Activated CD8-positive, alpha-beta T cell treated with anti-CD3 and anti-CD28 coated beads, Interleukin-2, amount 10 ng/mL, durations not matched to agents 7 days and 5 days (primary cell): ENCODE measurements around the gene TEDC1. TPM values are rescaled to one million over a fixed set of nuclear protein-coding genes. Genes with fewer than 3 reads are reported as not detected.

Experiments used
- ATAC-seq: fragments of 150-1000 bp; cut with Tn5 transposase; one replicate; pipeline ENCODE4 v1.10.0; 2021; ENCODE audit warnings: moderate library complexity
- CTCF ChIA-PET: fragments of 350-600 bp; sonication (Branson Sonifier 250); formaldehyde crosslinking; loops from one replicate; lab custom pipeline; 2021; ENCODE audit warnings: antibody characterized with exemption; lab: Charles Lee
- POLR2A ChIA-PET: fragments of 350-600 bp; sonication (Branson Sonifier 250); formaldehyde crosslinking; loops from one replicate; lab custom pipeline; 2021; ENCODE audit warnings: antibody characterized with exemption; lab: Charles Lee
- DNase-seq: peaks from one replicate; pipeline ENCODE4 v3.0.0-alpha.2; 2020
- H3K27ac Mint-ChIP-seq: one replicate; pipeline ENCODE4 v1.8.0; 2021; ENCODE audit warnings: mild to moderate bottlenecking, mixed read lengths
- H3K27me3 Mint-ChIP-seq: one replicate; pipeline ENCODE4 v1.8.0; 2021; ENCODE audit warnings: low read depth, mixed read lengths
- H3K36me3 Mint-ChIP-seq: one replicate; pipeline ENCODE4 v1.8.0; 2021; ENCODE audit warnings: low read depth, mixed read lengths
- H3K4me1 Mint-ChIP-seq: one replicate; pipeline ENCODE4 v1.8.0; 2021; ENCODE audit warnings: low read depth, mixed read lengths
- H3K4me3 Mint-ChIP-seq: one replicate; pipeline ENCODE4 v1.8.0; 2021; ENCODE audit warnings: mild to moderate bottlenecking, mixed read lengths
- H3K9me3 Mint-ChIP-seq: one replicate; pipeline ENCODE4 v1.8.0; 2022; ENCODE audit warnings: mixed read lengths; ENCODE audit not compliant: insufficient read depth
- total RNA-seq, 2 experiments: library from RNA; stranded (reverse); gene quantifications; one replicate each; pipeline ENCODE4 v1.2.3, GENCODE V29; 2021

The TEDC1 gene
- total RNA-seq, 2 experiments from 2014 or later = 56.5 to 61.8 TPM

DNA sequence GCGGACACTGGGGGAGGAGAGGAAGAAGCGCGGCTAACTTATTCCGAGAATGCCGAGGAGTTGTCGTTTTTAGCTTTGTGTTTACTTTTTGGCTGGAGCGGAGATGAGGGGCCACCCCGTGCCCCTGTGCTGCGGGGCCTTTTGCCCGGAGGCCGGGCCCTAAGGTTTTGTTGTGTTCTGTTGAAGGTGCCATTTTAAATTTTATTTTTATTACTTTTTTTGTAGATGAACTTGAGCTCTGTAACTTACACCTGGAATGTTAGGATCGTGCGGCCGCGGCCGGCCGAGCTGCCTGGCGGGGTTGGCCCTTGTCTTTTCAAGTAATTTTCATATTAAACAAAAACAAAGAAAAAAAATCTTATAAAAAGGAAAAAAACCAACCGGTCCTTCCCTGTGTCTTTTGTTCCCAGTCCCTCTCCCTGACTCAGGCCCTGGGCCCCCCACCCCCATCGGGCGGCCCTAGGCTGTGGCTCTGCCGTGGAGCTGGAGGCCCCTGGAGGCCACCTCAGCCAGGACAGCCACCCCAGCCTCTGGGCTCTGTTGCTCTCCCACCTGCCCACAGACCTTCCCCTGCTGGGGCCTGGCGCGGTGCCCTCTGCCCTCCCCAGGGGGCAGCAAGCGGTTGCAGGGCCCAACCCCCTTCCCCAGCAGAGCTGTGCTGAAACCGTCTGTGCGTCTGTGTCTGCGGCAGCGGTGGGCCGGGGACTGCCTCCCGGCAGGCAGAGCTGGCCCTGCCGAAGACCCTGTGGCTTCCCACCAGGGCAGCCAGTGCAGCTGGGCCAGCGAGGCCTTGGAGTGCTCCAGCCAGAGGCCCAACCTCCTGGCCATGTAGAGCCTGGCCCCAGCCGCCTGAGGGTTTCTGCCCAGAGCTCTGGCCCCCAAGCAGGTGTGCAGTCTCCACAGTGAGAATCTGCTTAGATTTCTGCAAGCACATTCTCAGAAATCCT is 20.4 kb upstream of the TEDC1 start:
- ChIA-PET POLR2A (interaction anchor here (1.5 kb wide), 1 partner anchor 10 kb away, joined by 3 read pairs; no protein-coding TSS in a partner anchor), CTCF (interaction anchor here (1.8 kb wide), 1 partner anchor 11 kb away, joined by 10 read pairs; no protein-coding TSS in a partner anchor)
- Mint-ChIP-seq H3K4me1 (peaks cover 6% of the 10 kb centered on the region), H3K27ac (no peak overlapping the region), H3K36me3 (no peaks in the 10 kb centered on the region), H3K27me3 (peaks cover 1% of the 10 kb centered on the region), H3K4me3 (no peak overlapping the region), H3K9me3 (no peaks in the 10 kb centered on the region)
- ATAC-seq = no peak
- no peak for DNase-seq

DNA sequence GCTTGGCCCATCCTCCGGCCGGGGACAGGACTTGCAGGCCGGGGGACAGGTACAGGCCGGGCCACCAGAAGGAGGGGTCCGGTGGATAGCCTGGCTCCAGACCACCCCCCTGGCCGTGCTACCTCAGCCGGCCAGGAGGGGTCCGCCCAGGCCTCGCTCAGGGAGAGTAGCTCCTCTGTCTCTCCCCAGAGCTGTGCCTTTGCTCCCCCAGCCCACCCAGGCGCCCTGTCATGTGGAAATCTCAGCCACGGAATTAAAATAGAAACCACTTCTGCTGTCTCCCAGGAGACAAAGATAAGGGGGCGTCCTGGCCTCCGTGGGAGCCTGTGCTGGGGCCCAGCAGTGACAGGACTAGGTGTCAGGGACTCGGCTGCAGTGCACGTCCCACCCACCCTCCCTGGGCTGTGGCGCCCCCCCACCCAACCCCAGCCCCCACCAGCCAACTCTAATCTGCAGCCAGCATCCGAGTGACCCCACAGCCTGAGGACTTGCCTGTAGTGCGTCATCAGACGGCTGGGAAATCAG is 19.7 kb upstream of the TEDC1 start:
- H3K27me3 Mint-ChIP-seq = peaks cover 3% of the 10 kb centered on the region
- no peak overlapping the region for H3K27ac Mint-ChIP-seq
- peaks cover 6% of the 10 kb centered on the region for H3K4me1 Mint-ChIP-seq
- ChIA-PET CTCF (interaction anchor here (0.7 to 1.8 kb wide), 2 partner anchors 10 to 35 kb away, joined by 3 to 10 read pairs; no protein-coding TSS in a partner anchor), POLR2A (interaction anchor here (1.5 kb wide), 1 partner anchor 9 kb away, joined by 3 read pairs; no protein-coding TSS in a partner anchor)
- ATAC-seq = no peak
- DNase-seq = no peak
- no peak overlapping the region for H3K4me3 Mint-ChIP-seq
- no peaks in the 10 kb centered on the region for H3K9me3 Mint-ChIP-seq
- no peaks in the 10 kb centered on the region for H3K36me3 Mint-ChIP-seq

GRCh38 chr14:105471823-105472485 is 19.1 kb upstream of the TEDC1 start:
- ATAC-seq = no peak
- no peaks in the 10 kb centered on the region for H3K36me3 Mint-ChIP-seq
- no peaks in the 10 kb centered on the region for H3K9me3 Mint-ChIP-seq
- peaks cover 6% of the 10 kb centered on the region for H3K4me1 Mint-ChIP-seq
- CTCF ChIA-PET = interaction anchor here (0.7 to 1.8 kb wide), 2 partner anchors 9 to 35 kb away, joined by 3 to 10 read pairs; no protein-coding TSS in a partner anchor
- no peak for DNase-seq
- H3K27me3 Mint-ChIP-seq = peaks cover 8% of the 10 kb centered on the region
- POLR2A ChIA-PET = interaction anchor here (0.6 to 1.5 kb wide), 3 partner anchors 9 to 18 kb away, joined by 3 read pairs; no protein-coding TSS in a partner anchor
- H3K4me3 Mint-ChIP-seq = no peak overlapping the region
- H3K27ac Mint-ChIP-seq = no peak overlapping the region

DNA sequence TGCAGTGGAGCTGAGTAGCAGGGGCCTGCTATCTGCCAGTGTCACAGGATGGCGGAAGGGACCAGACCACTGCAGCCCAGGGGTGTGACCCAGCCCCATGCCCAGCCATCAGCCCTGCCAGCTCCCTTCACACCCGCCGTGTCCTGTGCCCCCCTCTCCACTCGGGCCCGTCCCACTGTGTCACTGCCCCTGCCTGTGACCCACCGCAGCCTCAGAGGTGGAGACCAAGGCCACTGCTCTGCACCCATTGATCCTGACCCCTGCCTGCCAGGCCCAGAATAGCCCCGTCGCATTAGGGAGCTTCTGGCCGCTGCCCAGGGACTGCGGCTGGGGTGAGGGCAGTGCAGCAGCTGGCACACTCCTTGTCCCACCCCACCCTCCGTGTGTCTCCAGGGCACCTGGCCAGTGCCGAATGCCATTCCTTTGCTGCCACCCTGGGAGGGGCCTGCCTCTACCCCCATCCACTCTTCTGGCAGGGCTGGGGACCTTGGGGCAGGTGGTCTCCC is 18.5 kb upstream of the TEDC1 start:
- ChIA-PET POLR2A (interaction anchor here (0.6 to 1.0 kb wide), 2 partner anchors 10 to 18 kb away, joined by 3 read pairs; no protein-coding TSS in a partner anchor), CTCF (interaction anchor here (1.8 kb wide), 1 partner anchor 9 kb away, joined by 10 read pairs; no protein-coding TSS in a partner anchor)
- H3K4me1 Mint-ChIP-seq = peaks cover 11% of the 10 kb centered on the region
- peaks cover 3% of the 10 kb centered on the region for H3K36me3 Mint-ChIP-seq
- H3K27ac Mint-ChIP-seq = no peak overlapping the region
- H3K4me3 Mint-ChIP-seq = no peak overlapping the region
- peaks cover 13% of the 10 kb centered on the region for H3K27me3 Mint-ChIP-seq
- H3K9me3 Mint-ChIP-seq = no peaks in the 10 kb centered on the region
- no peak for DNase-seq
- ATAC-seq = no peak

GRCh38 chr14:105473033-105473676 is 17.9 kb upstream of the TEDC1 start:
- CTCF ChIA-PET = no interaction called here
- H3K27me3 Mint-ChIP-seq = peaks cover 13% of the 10 kb centered on the region
- no peaks in the 10 kb centered on the region for H3K9me3 Mint-ChIP-seq
- peaks cover 3% of the 10 kb centered on the region for H3K36me3 Mint-ChIP-seq
- H3K4me1 Mint-ChIP-seq = peaks cover 11% of the 10 kb centered on the region
- H3K4me3 Mint-ChIP-seq = peak overlapping the region; percentile 5
- DNase-seq (no peak), ATAC-seq (no peak)
- POLR2A ChIA-PET = interaction anchor here (0.9 to 1.0 kb wide), 2 partner anchors 16 to 17 kb away, joined by 3 to 4 read pairs; no protein-coding TSS in a partner anchor
- no peak overlapping the region for H3K27ac Mint-ChIP-seq

DNA sequence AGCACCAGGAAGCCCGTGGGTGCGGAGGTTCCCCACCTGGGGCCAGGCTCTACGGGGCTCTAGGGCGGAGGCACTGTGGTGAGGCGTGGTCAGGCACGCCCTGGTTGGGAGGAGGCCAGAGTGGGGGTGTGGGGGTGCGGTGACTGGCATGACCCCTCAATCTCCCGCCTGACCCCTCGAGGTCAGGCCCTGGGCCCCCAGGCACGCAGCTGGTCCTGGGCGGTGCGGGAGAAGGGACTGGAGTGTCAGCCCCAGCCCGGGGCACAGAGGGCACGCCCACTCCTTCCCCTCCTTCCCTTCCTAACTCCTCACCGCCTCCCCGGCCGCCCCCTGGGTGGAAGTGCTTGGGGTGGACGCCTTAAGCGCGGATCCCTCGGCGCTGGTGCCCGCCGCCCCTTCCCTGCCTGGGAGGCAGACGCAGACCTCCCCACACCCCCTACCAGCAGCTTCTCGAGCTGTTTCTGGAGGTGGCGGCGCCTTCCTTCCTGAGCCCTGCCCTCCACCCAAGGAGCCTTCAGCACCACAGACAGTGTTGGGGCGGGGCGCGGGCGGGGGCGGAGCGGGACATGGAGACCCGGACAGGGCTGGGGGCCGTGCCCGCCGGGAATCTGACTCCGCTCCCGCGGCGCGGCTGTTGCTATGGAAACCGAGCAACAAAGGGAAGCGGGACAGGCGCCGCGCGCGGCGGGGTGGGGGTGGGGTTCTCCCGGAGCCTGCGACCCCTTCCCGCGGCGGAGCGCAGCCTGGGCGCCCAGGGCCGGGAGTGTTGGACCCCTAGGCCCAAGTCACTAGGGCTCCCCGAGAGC is 17.2 kb upstream of the TEDC1 start:
- Mint-ChIP-seq H3K4me3 (peak overlapping the region; percentile 45), H3K27me3 (peaks cover 13% of the 10 kb centered on the region), H3K36me3 (peaks cover 3% of the 10 kb centered on the region), H3K27ac (no peak overlapping the region), H3K9me3 (no peaks in the 10 kb centered on the region), H3K4me1 (peaks cover 11% of the 10 kb centered on the region)
- DNase-seq (peak; percentile 82), ATAC-seq (peak; percentile 76)
- POLR2A ChIA-PET = interaction anchor here (0.9 kb wide), 1 partner anchor 16 kb away, joined by 4 read pairs; no protein-coding TSS in a partner anchor
- CTCF ChIA-PET = no interaction called here

GRCh38 chr14:105474483-105475268 is 16.4 kb upstream of the TEDC1 start, which contains the start of gene CRIP2:
Gene CRIP2 (plus strand): TSS chr14:105474821. CDS start chr14:105474863, 42 bp downstream.
- ATAC-seq (peak; percentile 60), DNase-seq (no peak)
- Mint-ChIP-seq H3K9me3 (no peaks in the 10 kb centered on the region), H3K27ac (no peak within 1 kb of the TSS), H3K36me3 (peaks cover 3% of the 10 kb centered on the region), H3K4me1 (peaks cover 12% of the 10 kb centered on the region), H3K4me3 (peak within 1 kb of the TSS; percentile 45), H3K27me3 (peaks cover 19% of the 10 kb centered on the region)
- ChIA-PET POLR2A (no interaction called here), CTCF (no interaction called here)

DNA sequence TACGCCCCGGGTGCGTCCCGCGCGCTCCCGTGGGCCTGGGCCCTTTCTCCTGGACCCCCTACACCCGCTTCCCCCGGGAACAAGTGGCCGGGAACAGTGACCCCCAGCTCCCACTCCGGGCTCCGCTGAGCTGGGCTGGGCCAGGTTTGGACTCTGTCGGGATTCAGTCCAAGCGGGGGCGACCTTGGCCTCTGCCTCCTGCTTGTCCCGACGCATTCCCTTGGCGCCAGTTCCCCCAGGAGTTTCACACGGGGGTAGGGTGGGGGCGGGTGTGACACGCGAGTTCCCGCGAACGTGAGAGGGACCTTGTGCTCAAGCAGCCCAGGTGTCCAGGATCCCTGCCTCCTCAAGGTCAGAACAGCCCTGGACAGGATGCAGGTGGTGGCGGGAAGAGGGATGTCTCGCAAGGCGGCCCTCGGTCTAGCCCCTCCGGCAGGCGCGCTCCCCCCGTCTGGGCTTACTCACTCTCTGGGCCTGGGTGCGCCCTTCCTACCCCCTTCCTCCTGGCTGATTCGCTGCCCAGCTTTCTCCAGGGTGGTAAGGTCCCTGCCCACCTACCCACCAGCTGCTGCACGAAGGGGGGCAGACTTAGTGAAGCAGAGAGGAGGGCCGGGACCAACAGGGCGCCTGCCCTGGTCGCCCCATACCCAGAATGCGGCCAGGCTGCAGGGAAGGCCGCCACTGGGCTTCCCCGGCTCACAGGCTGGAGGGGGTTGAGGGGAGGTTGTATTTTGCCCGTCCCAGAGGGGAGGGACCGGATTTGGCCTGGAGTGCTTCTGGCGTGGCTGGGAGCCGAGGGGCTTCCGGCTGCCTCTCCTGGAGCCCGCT is 15.6 kb upstream of the TEDC1 start:
- peaks cover 26% of the 10 kb centered on the region for H3K27me3 Mint-ChIP-seq
- POLR2A ChIA-PET = interaction anchor here (1.4 kb wide), 1 partner anchor 15 kb away, joined by 3 read pairs; no protein-coding TSS in a partner anchor

More for the DNA sequence above, 15.6 kb upstream of the TEDC1 start:
- peaks cover 18% of the 10 kb centered on the region for H3K4me1 Mint-ChIP-seq
- no peak for ATAC-seq
- CTCF ChIA-PET = no interaction called here
- H3K9me3 Mint-ChIP-seq = no peaks in the 10 kb centered on the region
- no peak for DNase-seq
- peaks cover 3% of the 10 kb centered on the region for H3K36me3 Mint-ChIP-seq
- H3K27ac Mint-ChIP-seq = no peak overlapping the region
- H3K4me3 Mint-ChIP-seq = no peak overlapping the region
